ENCODE data around the gene ZNF598.
"Not testable (repeated sequence)": the region's sequence is repeated elsewhere in the genome, so short reads cannot be mapped to it uniquely, and the experiment has no call there.

ZNF598 gene

DNA sequence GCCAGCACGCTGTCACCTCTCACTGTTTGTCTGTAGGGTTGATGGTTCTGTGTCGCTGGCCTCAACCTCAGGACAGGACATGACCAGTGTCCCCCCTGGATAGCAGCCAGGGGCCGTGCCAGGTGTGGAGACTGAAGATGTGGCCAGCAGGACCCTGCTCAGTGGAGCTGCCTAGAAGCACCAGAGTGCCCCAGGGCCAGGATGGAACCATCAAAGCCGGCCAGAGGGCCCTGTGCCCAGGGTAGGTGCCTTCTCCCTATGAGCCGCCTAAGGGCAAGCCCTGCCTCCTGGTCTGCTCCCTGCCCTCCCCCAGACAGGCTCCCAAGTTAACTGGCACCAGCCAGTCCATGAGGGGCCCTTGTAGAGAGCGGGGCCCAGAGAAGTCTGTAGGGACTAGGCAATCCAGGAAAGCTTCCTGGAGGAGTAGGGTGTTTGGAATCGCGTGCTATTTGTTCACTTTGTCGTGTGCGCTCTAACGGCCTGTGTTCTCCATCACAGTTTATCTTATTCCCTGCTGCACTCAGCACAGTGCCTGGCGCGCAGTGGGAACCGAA, 50.8 kb downstream of the ZNF598 start:
- no peak overlapping the region for H3K27ac ChIP-seq (ENCODE audit: low read depth, low read length)
- H3K9me3 ChIP-seq (ENCODE audit: control insufficient read depth, insufficient read depth, low read length) = no peaks in the 10 kb centered on the region
- no peak overlapping the region for H3K9ac ChIP-seq (ENCODE audit: low read depth, low read length)
- H3K27me3 ChIP-seq (ENCODE audit: control insufficient read depth, insufficient read depth, low read length) = no peaks in the 10 kb centered on the region
- H3K4me1 ChIP-seq (ENCODE audit: control insufficient read depth, insufficient read depth, low read length) = peaks cover 18% of the 10 kb centered on the region
- peaks cover 28% of the 10 kb centered on the region for H3K36me3 ChIP-seq (ENCODE audit: control insufficient read depth, insufficient read depth, low read length)
- peak overlapping the region; percentile 87 for H3K4me3 ChIP-seq (ENCODE audit: low read depth, low read length)

DNA sequence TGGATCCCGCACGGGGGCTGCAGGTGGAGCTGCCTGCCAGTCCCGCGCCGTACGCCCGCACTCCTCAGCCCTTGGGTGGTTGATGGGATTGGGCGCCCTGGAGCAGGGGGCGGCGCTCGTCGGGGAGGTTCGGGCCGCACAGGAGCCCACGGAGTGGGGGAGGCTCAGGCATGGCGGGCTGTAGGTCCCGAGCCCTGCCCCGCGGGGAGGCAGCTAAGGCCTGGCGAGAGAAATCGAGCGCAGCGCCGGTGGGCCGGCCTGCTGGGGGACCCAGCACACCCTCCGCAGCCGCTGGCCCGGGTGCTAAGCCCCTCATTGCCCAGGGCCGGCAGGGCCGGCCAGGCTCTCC, 51.5 kb downstream of the ZNF598 start:
- H3K27ac ChIP-seq (ENCODE audit: low read depth, low read length); H3K9me3 ChIP-seq (ENCODE audit: control insufficient read depth, insufficient read depth, low read length); H3K4me3 ChIP-seq (ENCODE audit: low read depth, low read length); H3K27me3 ChIP-seq (ENCODE audit: control insufficient read depth, insufficient read depth, low read length); H3K9ac ChIP-seq (ENCODE audit: low read depth, low read length): not testable (repeated sequence)
- H3K4me1 ChIP-seq (ENCODE audit: control insufficient read depth, insufficient read depth, low read length) = peaks cover 16% of the 10 kb centered on the region
- peaks cover 21% of the 10 kb centered on the region for H3K36me3 ChIP-seq (ENCODE audit: control insufficient read depth, insufficient read depth, low read length)

DNA sequence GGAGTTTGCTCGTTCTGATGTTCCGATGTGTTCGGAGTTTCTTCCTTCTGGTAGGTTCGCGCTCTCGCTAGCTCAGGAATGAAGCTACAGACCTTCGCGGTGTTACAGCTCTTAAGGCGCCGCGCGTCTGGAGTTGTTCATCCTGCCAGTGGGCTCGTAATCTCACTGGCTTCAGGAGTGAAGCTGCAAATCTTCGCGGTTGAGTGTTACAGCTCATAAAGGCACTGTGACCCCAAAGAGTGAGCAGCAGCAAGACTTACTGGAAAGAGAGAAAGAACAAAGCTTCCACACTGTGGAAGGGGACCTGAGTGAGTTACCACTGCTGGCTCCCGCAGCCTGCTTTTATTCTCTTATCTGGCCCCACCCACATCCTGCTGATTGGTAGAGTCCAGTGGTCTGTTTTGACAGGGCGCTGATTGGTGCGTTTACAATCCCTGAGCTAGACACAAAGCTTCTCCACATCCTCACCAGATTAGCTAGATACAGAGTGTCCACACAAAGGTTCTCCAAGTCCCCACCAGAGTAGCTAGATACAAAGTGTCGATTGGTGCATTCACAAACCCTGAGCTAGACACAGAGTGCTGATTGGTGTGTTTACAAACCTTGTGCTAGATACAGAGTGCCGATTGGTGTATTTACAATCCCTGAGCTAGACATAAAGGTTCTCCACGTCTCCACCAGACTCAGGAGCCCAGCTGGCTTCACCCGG, 52.0 kb downstream of the ZNF598 start:
- H3K4me3 ChIP-seq (ENCODE audit: low read depth, low read length); H3K9me3 ChIP-seq (ENCODE audit: control insufficient read depth, insufficient read depth, low read length); H3K9ac ChIP-seq (ENCODE audit: low read depth, low read length); H3K27ac ChIP-seq (ENCODE audit: low read depth, low read length); H3K27me3 ChIP-seq (ENCODE audit: control insufficient read depth, insufficient read depth, low read length): not testable (repeated sequence)
- Histone ChIP-seq H3K4me1 (ENCODE audit: control insufficient read depth, insufficient read depth, low read length) (peaks cover 11% of the 10 kb centered on the region), H3K36me3 (ENCODE audit: control insufficient read depth, insufficient read depth, low read length) (peaks cover 16% of the 10 kb centered on the region)

DNA sequence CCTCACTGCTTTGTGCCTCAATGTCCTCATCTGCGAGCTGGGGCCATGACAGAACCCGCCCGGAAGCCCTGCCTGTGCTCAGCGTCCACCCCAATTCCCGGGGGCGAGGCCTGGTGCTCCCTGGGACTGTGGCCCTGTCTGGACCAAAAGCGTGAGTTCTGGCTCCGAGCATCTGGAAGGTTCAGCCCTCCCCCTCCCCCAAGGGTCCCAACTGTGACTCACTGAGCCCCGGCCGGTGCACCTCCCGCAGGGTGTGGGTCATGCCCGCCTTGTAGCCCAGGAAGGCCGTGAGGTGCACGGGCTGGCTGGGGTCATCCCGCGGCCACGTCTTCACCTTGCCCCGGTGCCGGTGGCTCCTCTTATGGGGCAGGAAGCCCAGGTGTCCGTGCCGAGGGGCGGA, 55.9 kb downstream of the ZNF598 start:
- Histone ChIP-seq H3K36me3 (ENCODE audit: control insufficient read depth, insufficient read depth, low read length) (no peaks in the 10 kb centered on the region), H3K27me3 (ENCODE audit: control insufficient read depth, insufficient read depth, low read length) (no peaks in the 10 kb centered on the region), H3K9ac (ENCODE audit: low read depth, low read length) (no peak overlapping the region), H3K4me1 (ENCODE audit: control insufficient read depth, insufficient read depth, low read length) (peaks cover 2% of the 10 kb centered on the region; the same call in 1 of the 2 replicates), H3K9me3 (ENCODE audit: control insufficient read depth, insufficient read depth, low read length) (no peaks in the 10 kb centered on the region), H3K4me3 (ENCODE audit: low read depth, low read length) (no peak overlapping the region), H3K27ac (ENCODE audit: low read depth, low read length) (no peak overlapping the region)

DNA sequence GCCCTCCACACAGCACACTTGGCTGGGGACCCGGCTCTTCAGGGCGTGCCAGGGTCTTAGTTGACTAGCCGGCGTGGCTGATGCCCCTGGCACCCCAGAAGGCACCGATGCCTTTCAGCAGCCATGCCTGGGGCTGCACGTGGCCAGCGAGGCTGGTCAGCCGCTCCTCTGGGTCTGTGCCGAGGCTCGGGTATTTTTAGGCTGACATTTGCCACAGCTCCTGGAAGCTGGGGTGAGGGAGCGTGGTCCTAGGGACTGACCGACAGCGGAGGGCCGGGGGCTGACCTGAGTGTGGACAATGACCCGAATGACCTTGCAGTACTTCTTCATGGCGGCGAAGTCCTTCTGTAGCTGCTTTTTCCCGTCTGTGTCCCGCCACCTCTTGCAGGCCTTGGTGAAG, 59.1 kb downstream of the ZNF598 start:
- Histone ChIP-seq H3K27ac (ENCODE audit: low read depth, low read length) (no peak overlapping the region), H3K9ac (ENCODE audit: low read depth, low read length) (no peak overlapping the region), H3K36me3 (ENCODE audit: control insufficient read depth, insufficient read depth, low read length) (no peaks in the 10 kb centered on the region), H3K27me3 (ENCODE audit: control insufficient read depth, insufficient read depth, low read length) (no peaks in the 10 kb centered on the region), H3K4me3 (ENCODE audit: low read depth, low read length) (no peak overlapping the region), H3K4me1 (ENCODE audit: control insufficient read depth, insufficient read depth, low read length) (no peaks in the 10 kb centered on the region), H3K9me3 (ENCODE audit: control insufficient read depth, insufficient read depth, low read length) (no peaks in the 10 kb centered on the region)

DNA sequence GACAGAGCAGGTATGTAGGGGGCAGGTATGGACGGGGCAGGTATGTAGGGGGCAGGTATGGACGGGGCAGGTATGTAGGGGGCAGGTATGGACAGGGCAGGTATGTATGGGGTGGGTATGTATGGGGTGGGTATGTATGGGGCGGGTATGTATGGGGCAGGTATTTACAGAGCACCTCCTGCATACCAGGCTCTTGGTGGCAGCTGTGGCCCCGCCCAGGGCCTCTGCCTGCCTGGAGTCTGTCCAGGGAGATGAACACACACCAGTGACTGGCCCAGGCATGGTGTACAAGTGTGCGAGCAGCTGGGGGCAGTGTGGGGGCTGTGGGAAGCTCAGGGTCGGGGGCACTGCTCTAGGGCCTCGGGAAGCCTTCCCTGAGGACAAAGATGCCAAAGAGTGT, 59.6 kb downstream of the ZNF598 start:
- H3K4me3 ChIP-seq (ENCODE audit: low read depth, low read length) = no peak overlapping the region
- H3K36me3 ChIP-seq (ENCODE audit: control insufficient read depth, insufficient read depth, low read length) = no peaks in the 10 kb centered on the region
- no peak overlapping the region for H3K9ac ChIP-seq (ENCODE audit: low read depth, low read length)
- H3K9me3 ChIP-seq (ENCODE audit: control insufficient read depth, insufficient read depth, low read length) = no peaks in the 10 kb centered on the region
- H3K27me3 ChIP-seq (ENCODE audit: control insufficient read depth, insufficient read depth, low read length) = no peaks in the 10 kb centered on the region
- H3K27ac ChIP-seq (ENCODE audit: low read depth, low read length) = no peak overlapping the region
- no peaks in the 10 kb centered on the region for H3K4me1 ChIP-seq (ENCODE audit: control insufficient read depth, insufficient read depth, low read length)

DNA sequence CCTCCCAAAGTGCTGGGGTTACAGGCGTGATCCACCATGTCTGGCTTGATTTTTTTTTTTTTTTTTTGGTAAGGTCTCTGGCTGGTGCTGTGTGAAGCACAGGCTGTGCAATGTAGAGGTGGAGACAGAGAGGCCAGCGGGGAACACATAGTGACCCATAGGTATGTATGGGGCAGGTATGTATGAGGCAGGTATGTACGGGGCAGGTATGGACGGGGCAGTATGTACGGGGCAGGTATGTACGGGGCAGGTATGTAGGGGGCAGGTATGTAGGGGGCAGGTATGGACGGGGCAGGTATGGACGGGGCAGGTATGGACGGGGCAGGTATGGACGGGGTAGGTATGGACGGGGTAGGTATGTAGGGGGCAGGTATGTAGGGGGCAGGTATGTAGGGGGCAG, 60.1 kb downstream of the ZNF598 start:
- no peaks in the 10 kb centered on the region for H3K9me3 ChIP-seq (ENCODE audit: control insufficient read depth, insufficient read depth, low read length)
- H3K27ac ChIP-seq (ENCODE audit: low read depth, low read length) = no peak overlapping the region
- H3K4me1 ChIP-seq (ENCODE audit: control insufficient read depth, insufficient read depth, low read length) = no peaks in the 10 kb centered on the region
- H3K4me3 ChIP-seq (ENCODE audit: low read depth, low read length) = no peak overlapping the region
- H3K27me3 ChIP-seq (ENCODE audit: control insufficient read depth, insufficient read depth, low read length) = no peaks in the 10 kb centered on the region
- H3K9ac ChIP-seq (ENCODE audit: low read depth, low read length) = no peak overlapping the region
- H3K36me3 ChIP-seq (ENCODE audit: control insufficient read depth, insufficient read depth, low read length) = no peaks in the 10 kb centered on the region
